Activated CD8-positive, alpha-beta memory T cell treated with anti-CD3 and anti-CD28 coated beads for 24 hours (primary cell): ENCODE results near the gene DPEP3.
"Not testable (repeated sequence)": the region's sequence is repeated elsewhere in the genome, so short reads cannot be mapped to it uniquely, and the experiment has no call there.

Source experiments
- DNase-seq: peaks from one replicate; pipeline ENCODE4 v3.0.0-alpha.2; 2020

The DPEP3 gene

DNA sequence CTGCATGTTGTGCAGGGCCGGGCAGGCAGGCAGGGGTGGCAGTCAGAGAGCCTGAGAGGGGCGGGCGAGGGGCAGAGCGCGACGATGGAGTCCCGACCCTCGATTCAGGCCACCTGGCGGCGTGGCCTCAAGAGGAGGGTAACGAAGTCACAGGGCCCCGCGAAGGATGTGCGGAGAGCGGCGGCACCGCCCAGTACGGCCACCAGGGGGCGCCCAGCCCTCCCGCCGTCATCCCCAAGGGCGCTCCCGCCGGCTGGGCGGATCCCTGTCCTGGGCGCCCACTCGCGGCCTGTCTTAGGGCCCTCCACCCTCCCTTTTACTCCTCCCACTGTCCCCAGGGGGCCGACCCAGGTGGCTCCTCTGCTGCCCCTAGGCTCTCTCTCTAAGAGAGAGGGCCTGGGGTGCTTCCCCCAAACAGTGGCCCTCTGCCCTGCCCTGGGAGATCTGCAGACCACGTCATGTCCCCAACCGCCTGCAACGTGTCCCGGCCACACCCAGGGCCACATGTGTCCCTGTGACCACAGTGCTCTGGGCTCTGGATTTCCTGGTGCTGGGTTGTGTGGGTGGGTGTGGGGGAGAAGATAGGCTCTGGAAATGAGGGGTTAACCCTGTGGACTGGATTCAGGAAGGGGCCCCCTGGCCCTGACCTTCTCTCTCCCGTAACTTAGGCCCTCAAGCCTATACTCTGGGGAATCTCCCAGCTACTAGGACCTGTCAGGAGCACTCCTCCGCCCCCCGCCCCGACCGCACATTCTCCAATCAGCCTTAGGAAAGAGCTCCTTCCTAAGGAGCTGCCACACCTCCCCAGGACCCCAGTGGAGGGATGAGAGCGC lies 13.1 kb upstream of the DPEP3 start:
- peak; percentile 94 for DNase-seq

DNA sequence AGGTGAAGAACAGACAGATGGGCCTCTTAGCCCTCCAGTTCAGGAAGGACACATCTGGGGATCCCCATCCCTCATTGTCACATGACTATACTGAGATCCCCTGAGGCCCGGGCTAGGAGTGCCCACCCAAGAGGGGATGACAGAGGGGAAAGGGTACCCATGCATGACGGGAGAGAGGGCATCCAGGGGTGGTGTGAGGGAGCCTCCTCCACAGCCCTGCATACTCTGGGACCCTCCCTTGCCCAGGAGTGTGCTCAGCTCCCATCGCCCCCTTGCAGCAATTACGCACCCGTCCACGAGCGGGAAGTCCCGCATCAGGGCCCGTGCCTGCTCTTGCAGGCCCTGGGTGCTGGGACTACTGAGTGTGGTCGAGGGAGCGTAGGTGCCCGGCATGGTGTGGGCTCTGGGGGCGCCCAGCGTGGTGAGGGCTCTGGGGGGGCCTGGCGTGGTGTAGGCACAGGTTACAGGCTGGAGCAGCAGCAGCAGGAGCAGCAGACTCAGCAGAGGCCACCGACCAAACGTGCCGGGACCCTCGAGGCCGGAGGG lies 12.4 kb upstream of the DPEP3 start:
- DNase-seq, result no peak

GRCh38 chr16:67990018-67990386 lies 9.7 kb upstream of the DPEP3 start:
- DNase-seq, result no peak

GRCh38 chr16:67989322-67990017 lies 9.2 kb upstream of the DPEP3 start:
- no peak for DNase-seq

DNA sequence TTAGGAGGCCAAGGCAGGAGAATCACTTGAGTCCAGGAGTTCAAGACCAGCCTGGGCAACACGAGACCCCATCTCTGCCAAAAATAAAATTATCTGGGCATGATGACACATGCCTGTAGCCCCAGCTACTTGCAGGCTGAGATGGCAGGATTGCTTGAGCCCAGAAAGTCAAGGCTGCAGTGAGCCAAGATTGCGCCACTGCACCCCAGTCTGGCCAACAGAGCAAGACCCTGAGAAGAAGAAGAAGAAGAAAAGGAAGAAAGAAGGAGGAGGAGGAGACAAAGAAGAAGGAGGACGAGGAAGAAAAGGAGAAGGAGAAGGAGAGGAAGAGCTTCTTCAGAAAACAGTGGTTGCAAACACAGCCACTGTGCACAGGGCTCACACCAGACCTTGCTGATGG lies 8.4 kb upstream of the DPEP3 start:
- DNase-seq, result no peak

GRCh38 chr16:67987460-67988160 lies 7.3 kb upstream of the DPEP3 start:
- no peak for DNase-seq

GRCh38 chr16:67986949-67987348 lies 6.7 kb upstream of the DPEP3 start:
- DNase-seq, result no peak

GRCh38 chr16:67982011-67982696 lies 1.9 kb upstream of the DPEP3 start:
- DNase-seq, result no peak

DNA sequence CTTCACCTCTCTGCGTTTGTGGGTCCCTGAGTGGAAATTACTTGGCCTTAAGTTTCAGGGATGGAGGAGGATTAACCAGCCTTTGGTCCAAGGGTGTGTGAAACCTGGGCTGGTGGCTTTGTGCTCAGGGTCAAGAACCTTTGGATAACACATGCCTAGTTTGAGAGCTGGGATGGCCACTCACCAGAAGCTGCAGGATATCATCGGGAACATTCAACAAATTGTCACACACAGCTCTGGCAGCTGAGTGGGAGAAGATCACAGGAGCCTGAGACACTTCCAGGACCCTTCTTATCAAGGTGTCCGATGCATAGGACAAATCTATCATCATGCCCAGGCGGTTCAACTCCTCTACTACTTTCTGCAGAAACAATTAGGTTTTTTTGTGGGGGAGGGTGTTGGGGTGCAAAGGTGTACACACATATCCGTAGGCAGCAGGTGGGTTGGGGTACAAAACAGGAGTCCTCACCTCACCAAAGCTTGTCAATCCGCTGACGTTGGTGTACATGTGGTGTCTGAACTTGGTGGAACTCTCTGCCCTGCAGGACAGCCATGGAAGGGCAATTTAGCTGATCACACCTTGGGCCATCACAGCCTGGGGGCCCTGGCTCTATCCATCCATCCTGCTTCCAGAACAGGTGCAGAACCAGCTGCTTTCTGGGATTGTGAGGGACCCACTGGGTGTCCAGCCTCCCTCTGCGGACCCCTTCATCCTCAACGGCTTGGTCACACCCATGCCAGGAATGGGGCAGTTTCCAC lies 2.7 kb downstream of the DPEP3 start:
- no peak for DNase-seq

GRCh38 chr16:67977005-67977404 lies 3.3 kb downstream of the DPEP3 start:
- no peak for DNase-seq

DNA sequence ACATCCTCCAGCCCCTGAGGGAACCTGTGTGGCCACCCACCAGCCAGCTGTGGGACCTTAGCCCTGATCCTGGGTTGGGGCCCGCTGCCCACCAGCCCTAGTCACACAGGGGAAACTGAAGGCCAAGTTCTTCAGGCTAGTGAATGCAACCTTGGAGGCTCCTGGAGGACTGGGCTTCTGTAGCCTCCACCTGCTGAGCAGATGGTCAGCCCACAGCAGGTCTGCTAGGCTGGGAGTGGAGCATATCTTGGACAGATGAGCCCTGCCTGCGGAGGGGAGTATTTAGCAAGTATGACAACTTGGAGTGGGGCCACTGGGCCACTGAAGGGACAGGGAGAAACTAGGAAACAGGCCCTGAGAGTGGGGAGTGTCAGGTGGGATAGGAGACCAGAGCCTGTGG lies 4.1 kb downstream of the DPEP3 start:
- no peak for DNase-seq

DNA sequence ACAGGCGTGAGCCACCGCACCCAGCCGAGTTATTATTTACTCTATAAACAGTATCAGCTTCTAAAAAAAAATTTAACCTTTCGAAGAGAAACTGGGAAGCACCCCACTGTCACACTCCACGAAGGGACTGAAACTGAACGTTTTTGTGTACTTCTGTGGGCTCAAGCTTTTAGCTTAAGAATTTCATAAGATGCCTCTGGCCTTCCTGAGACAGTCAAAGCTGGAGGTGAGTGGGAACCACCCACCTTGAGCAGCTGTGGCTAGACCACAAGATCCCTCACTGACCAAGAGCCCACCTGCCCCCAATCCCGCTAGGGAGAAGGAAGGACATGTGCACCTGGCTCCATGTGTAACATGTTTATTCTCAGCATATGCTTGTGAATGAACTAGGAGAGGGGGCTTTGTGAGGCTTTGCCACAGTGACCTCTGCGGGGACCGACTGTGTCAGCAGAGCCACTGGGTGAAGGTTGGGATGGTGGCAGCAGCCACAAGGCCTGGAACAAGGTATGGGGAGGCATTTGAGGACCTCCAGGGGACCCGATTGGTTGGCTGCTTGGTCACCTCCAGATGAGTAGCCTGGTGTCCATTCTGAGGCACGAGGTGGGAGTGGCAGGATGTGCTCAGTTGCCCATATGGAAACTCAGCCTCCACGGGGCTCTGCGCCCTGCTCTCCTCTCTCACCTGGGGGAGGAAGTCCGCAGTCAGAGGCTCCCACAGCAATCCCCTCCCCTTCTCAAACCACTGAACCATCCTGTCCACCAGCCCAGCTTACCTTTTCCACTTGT lies 4.8 kb downstream of the DPEP3 start:
- DNase-seq, result no peak

GRCh38 chr16:67972285-67972684 lies 8.0 kb downstream of the DPEP3 start:
- DNase-seq, result not testable (repeated sequence)

DNA sequence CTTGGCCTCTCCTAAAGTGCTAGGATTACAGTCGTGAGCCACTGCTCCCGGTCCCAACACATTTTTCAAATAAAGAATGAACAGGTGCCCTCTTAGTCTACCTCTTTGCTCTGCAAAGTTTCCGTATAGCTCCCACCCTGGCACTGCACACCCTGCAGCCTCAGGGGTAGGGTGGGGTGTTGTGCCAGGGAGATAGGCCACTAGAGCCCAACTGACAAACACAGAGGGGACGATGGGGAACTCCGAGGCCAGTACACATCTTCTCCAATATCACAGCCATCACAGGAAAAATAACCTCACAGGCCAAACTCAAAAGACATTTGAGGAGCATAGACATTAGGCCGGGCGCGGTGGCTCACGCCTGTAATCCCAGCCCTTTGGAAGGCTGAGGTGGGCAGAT lies 9.2 kb downstream of the DPEP3 start:
- no peak for DNase-seq

DNA sequence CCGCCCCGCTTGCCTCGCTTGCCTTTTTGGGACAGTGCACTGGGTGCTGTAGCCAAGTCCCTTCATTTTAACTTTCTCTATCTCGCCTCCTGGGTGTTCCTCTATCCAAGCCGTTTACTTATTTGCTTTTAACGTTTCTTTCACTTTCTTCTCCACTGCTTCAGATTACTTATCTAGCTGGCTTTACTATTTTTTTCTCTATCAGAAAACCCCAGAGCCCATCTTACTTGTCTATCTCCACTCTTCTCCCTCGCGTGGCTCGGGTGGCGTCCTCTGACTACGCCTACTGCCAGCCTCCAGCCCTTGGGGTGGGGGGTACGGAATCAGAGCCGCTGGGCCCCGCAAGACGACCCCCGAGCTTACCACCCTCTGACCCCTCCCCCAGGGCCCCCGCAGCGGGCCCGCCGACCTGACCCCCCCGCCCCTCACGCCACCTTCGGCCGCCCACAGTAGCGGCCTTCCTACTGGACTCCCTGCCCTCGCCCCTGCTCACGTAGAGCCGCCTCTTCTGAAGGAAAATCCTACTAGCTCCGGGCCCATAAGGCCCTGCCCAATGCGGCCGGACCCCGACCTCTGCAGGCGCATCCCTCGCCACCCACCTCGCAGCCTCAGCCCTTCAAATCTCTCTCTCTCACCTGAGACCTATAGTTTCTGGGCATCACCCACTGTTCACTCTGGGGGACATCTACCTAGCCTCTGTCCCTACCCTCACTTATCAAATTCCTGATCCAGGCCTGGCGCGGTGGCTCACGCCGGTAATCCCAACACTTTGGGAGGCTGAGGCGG lies 10.9 kb downstream of the DPEP3 start:
- DNase-seq, result no peak

DNA sequence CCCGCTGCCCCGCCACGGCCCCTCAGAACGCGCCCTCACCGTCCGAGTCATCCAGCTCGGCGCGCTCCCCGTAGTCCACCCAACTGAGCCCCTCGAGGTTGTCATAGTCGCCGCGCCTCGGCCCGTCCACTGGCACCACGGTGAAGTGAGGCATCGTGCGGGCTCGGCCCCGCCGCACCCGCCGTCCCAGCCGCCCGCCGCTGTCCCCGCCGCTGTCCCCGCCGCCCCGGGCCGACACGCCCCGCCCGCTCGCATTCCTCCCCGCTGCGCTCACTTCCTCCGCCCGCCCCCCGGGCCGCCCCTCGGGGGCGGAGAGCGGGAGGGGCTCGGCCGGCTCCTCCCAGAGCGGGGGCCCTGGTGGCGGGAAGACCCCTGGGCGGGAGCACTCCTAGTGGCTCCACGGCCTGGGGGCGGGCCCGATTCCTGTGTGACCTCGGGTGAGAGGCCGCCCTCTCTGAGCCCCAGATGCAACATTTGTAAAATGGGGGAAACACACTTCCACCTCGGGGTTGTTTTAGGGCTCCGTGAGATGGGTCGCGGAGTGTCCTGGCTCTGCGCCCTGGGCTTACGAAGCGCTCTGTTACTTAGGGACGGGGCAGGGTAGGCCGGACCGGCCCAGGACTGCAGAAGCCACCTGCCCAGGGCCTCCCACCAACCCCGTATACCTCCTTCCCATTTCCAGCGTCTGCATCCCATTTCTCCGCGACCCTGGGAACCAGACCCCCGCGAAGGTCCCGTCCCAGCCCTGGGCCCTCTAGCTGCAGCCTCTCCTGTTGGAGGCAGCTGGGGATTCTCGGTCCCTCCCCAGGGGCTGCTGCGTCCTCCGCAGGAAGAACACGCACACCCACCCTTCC lies 11.7 kb downstream of the DPEP3 start, which contains the start of gene SLC12A4:
SLC12A4 (minus strand) TSS at position 238 of the 854 bp plus-strand sequence; CDS start at position 154, 84 bp downstream.
- peak; percentile 96 for DNase-seq

GRCh38 chr16:67967958-67968399 lies 12.3 kb downstream of the DPEP3 start:
- peak; percentile 70 for DNase-seq

DNA sequence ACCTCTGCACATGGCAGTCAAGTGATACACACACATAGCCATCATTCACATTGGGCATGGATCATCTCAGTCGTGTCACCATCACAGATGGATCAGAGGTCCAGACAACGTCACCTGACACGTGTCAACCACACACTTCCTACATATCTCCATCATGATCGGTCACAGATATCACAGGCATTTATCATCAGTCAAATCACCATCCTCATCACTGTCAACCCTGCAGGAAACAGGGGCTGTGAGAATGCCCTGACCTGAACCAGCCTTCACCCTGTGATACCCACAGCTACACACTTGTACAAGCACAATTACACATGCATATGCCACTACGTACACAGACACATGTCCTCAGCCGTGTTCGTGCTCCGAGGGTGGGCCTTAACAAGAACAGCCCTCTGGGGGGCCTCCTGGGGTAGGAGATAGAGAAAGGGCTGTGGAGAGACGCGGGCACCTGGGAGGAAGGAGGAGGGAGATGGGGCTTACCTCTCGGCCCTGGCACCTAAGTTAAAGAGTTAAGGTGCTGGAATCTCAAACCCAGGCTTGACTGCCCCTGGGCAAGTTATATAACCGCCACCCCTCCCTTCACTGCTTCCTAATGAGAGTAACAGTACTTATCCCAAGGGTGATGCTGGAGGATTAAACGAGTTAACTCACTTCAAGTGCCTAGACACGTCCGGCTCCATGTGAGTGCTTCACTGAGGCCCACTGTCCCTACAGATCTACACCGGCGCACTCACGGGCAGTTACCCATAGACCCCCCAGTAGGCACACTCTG lies 12.9 kb downstream of the DPEP3 start:
- peak; percentile 69 for DNase-seq
